ENCODE measurements around the gene PDE4B.

- TF ChIP-seq CTCF (IDR thresholded peaks at IDR 0.05) (no peak), POLR2A (IDR thresholded peaks at IDR 0.05) (no peak)
These were observed 36.1 kb upstream of the PDE4B start for GRCh38 chr1:65756616-65757015.

Data from vagina (tissue), 2 donors.